Caco-2 (cell line): ENCODE data around the gene GPC6. TPM values are rescaled to one million over a fixed set of nuclear protein-coding genes. Genes with fewer than 3 reads are reported as not detected.

Experiments used
- BruUV-seq: library from RNA; stranded (reverse); fragments of 400-500 nt; replicated peaks from 2 replicates; lab custom pipeline; 2021; lab: Mats Ljungman, UMichigan
- CTCF ChIA-PET: fragments of 300-600 bp; sonication (Branson Sonifier 250); formaldehyde crosslinking; loops from one replicate; lab custom pipeline; 2022; ENCODE audit warnings: antibody characterized with exemption; lab: Charles Lee
- POLR2A ChIA-PET: fragments of 300-600 bp; sonication (Branson Sonifier 250); formaldehyde crosslinking; loops from one replicate; lab custom pipeline; 2022; ENCODE audit warnings: antibody characterized with exemption; lab: Charles Lee
- DNase-seq, 2 experiments: peaks; one replicate each; pipeline versions ENCODE4 v3.0.0 to v3.0.0-alpha.2; 2020 to 2022
- H3K27me3 ChIP-seq: replicated peaks from 2 replicates; pipeline ENCODE4 v1.6.0; 2011; ENCODE audit warnings: low read length; ENCODE audit not compliant: control insufficient read depth, insufficient read depth
- H3K36me3 ChIP-seq: 2 replicates; pipeline ENCODE4 v1.5.1; 2011; ENCODE audit warnings: low read length; ENCODE audit not compliant: control insufficient read depth, insufficient read depth
- H3K4me1 ChIP-seq: fragments of 250-450 bp; sonication (Bioruptor Pico); 2 replicates; pipeline ENCODE4 v1.5.1; 2020; ENCODE audit warnings: mild to moderate bottlenecking
- H3K4me3 ChIP-seq: 2 replicates; pipeline ENCODE4 v1.5.1; 2011; ENCODE audit warnings: low read depth, mild to moderate bottlenecking, control low read depth, low read length
- H3K9me3 ChIP-seq: fragments of 250-450 bp; sonication (Bioruptor Pico); 2 replicates; pipeline ENCODE4 v1.5.1; 2020; ENCODE audit warnings: mild to moderate bottlenecking, moderate library complexity
- H3K27ac Mint-ChIP-seq: one replicate; pipeline ENCODE4 v1.8.0; 2022; ENCODE audit warnings: mixed read lengths; ENCODE audit not compliant: unreplicated experiment
- H3K27me3 Mint-ChIP-seq: one replicate; pipeline ENCODE4 v1.8.0; 2022; ENCODE audit warnings: mixed read lengths; ENCODE audit not compliant: insufficient read depth, unreplicated experiment
- H3K36me3 Mint-ChIP-seq: one replicate; pipeline ENCODE4 v1.8.0; 2022; ENCODE audit warnings: mild to moderate bottlenecking, mixed read lengths; ENCODE audit not compliant: insufficient read depth, unreplicated experiment
- H3K4me1 Mint-ChIP-seq: one replicate; pipeline ENCODE4 v1.8.0; 2022; ENCODE audit warnings: low read depth, mixed read lengths; ENCODE audit not compliant: unreplicated experiment
- H3K4me3 Mint-ChIP-seq: one replicate; pipeline ENCODE4 v1.8.0; 2022; ENCODE audit warnings: mild to moderate bottlenecking, moderate library complexity, mixed read lengths; ENCODE audit not compliant: unreplicated experiment
- H3K9me3 Mint-ChIP-seq: one replicate; pipeline ENCODE4 v1.8.0; 2022; ENCODE audit warnings: mixed read lengths; ENCODE audit not compliant: unreplicated experiment
- CTCF ChIP-seq, 2 experiments: fragments of 200-600 bp in 1 of 2; IDR thresholded peaks; 1 replicate in 1 of 2; 2 replicates in 1 of 2; pipeline versions ENCODE4 v1.5.1 to v1.8.0; 2011 to 2022; ENCODE audit warnings: antibody characterized with exemption in 1 of 2, control low read depth in 1 of 2, inconsistent platforms in 1 of 2, low read depth in 1 of 2, low read length in 1 of 2, mild to moderate bottlenecking in 1 of 2, moderate library complexity in 1 of 2; ENCODE audit not compliant: insufficient read depth in 1 of 2, severe bottlenecking in 1 of 2, unreplicated experiment in 1 of 2
- intact Hi-C: fragments of 100-400 bp; cut with micrococcal nuclease; formaldehyde crosslinking; loops from one replicate; pipeline ENCODE4 v1.10.0; 2022; ENCODE audit not compliant: unreplicated experiment
- total RNA-seq: library from RNA; stranded (reverse); gene quantifications from 2 replicates; pipeline ENCODE4 v1.2.3, GENCODE V29; 2022

GPC6 gene
- total RNA-seq, 1 experiment from 2014 or later = 0.16 TPM

DNA sequence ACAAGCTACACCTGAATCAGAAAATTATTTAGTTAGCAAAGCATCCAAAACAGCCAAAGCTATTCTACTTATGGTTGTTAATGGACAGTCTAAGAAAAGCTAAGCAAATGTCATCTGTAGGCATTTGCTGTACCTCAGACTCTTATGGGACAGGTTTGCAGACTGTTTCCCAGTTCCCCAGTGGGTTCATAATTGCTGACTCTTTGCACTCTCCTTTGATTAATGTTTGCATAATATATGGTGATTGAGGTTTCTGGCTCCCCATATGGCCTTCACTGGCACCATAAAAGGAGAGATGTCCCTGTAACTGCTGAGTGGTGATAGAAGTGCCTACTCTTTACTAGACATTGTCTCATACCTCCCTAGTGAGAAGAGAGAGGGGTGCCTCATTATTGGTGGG is 142.1 kb downstream of the GPC6 start:
- Mint-ChIP-seq H3K27me3 (peaks cover 3% of the 10 kb centered on the region), H3K36me3 (no peaks in the 10 kb centered on the region), H3K4me1 (no peaks in the 10 kb centered on the region), H3K27ac (no peak overlapping the region), H3K4me3 (no peak overlapping the region), H3K9me3 (no peaks in the 10 kb centered on the region)
- Histone ChIP-seq H3K9me3 (no peaks in the 10 kb centered on the region), H3K27me3 (no peaks in the 10 kb centered on the region), H3K4me1 (no peaks in the 10 kb centered on the region), H3K36me3 (no peaks in the 10 kb centered on the region), H3K4me3 (no peak overlapping the region)
- CTCF ChIA-PET = no interaction called here
- BruUV-seq = no TSS peak
- no peak for DNase-seq
- POLR2A ChIA-PET = no interaction called here
- TF ChIP-seq CTCF (IDR thresholded peaks at IDR 0.05; ENCODE audit: insufficient read depth in 1 of 2, low read depth in 1 of 2, low read length in 1 of 2, severe bottlenecking in 1 of 2, unreplicated experiment in 1 of 2) = no peak
- intact Hi-C loops = no loop called here

GRCh38 chr13:93372856-93373255 is 146.2 kb downstream of the GPC6 start:
- no peak for DNase-seq
- no peak for TF ChIP-seq CTCF (IDR thresholded peaks at IDR 0.05; ENCODE audit: insufficient read depth in 1 of 2, low read depth in 1 of 2, low read length in 1 of 2, severe bottlenecking in 1 of 2, unreplicated experiment in 1 of 2)
- H3K4me1 ChIP-seq = no peaks in the 10 kb centered on the region
- Mint-ChIP-seq H3K27me3 (peaks cover 5% of the 10 kb centered on the region), H3K36me3 (no peaks in the 10 kb centered on the region), H3K9me3 (no peaks in the 10 kb centered on the region), H3K27ac (no peak overlapping the region), H3K4me1 (no peaks in the 10 kb centered on the region), H3K4me3 (no peak overlapping the region)
- ChIA-PET CTCF (no interaction called here), POLR2A (no interaction called here)
- H3K36me3 ChIP-seq = no peaks in the 10 kb centered on the region
- H3K27me3 ChIP-seq = no peaks in the 10 kb centered on the region
- no peaks in the 10 kb centered on the region for H3K9me3 ChIP-seq
- BruUV-seq = no TSS peak
- intact Hi-C loops = no loop called here
- H3K4me3 ChIP-seq = no peak overlapping the region

DNA sequence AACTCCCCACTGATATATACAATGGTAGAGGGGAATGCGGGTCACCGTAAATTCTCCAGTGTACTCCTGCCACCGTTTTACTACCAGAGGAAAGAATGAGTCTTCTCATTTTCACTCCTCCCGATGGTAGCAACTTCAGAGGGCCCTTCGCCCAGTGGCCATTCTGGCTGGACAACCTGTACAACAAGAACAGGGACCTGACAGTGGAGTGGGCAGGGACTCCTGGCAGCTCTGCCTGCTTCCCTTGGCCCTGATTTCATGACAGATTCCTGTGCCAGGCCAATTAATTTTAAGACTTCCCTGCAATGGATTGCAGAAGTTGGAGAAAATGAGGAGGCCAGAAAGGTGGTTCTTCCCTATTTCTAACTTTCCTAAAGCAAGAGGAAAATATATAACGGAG is 148.9 kb downstream of the GPC6 start:
- no peaks in the 10 kb centered on the region for H3K27me3 ChIP-seq
- Mint-ChIP-seq H3K27ac (no peak overlapping the region), H3K4me3 (no peak overlapping the region), H3K9me3 (no peaks in the 10 kb centered on the region), H3K36me3 (no peaks in the 10 kb centered on the region), H3K4me1 (no peaks in the 10 kb centered on the region), H3K27me3 (peaks cover 5% of the 10 kb centered on the region)
- intact Hi-C loops = no loop called here
- H3K4me1 ChIP-seq = no peaks in the 10 kb centered on the region
- DNase-seq = no peak
- no peak for TF ChIP-seq CTCF (IDR thresholded peaks at IDR 0.05; ENCODE audit: insufficient read depth in 1 of 2, low read depth in 1 of 2, low read length in 1 of 2, severe bottlenecking in 1 of 2, unreplicated experiment in 1 of 2)
- ChIA-PET POLR2A (no interaction called here), CTCF (no interaction called here)
- no TSS peak for BruUV-seq
- no peaks in the 10 kb centered on the region for H3K36me3 ChIP-seq
- no peaks in the 10 kb centered on the region for H3K9me3 ChIP-seq
- H3K4me3 ChIP-seq = no peak overlapping the region
